LNCAP (cell line): ENCODE measurements around the gene IGSF21.

Experiments used
- TF ChIP-seq, protein P1 (sequence below): fragments of 450-650 bp; IDR thresholded peaks from 2 replicates; pipeline ENCODE4 v1.5.1; 2017; ENCODE audit warnings: mild to moderate bottlenecking

IGSF21 gene

DNA sequence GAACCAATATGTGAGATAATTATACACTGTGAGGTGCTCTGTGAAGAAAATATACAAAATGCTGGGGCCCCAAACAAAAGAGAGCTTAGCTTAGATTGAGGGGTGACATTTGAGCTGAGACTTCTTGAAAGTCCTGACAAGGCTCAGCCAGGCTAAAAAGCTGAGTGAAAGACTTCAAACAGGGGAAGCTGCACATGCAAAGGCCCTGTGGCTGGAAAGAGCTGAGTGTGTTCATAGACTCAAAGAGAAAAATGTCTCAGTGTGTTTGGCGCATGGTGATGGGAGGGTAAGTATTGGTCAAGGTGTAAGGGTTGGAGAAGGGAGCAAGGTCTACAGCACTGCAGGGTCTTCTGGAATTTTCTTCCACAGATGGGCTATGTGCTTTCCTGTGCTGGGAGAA is 245.9 kb downstream of the IGSF21 start:
- TF ChIP-seq, protein P1, sequence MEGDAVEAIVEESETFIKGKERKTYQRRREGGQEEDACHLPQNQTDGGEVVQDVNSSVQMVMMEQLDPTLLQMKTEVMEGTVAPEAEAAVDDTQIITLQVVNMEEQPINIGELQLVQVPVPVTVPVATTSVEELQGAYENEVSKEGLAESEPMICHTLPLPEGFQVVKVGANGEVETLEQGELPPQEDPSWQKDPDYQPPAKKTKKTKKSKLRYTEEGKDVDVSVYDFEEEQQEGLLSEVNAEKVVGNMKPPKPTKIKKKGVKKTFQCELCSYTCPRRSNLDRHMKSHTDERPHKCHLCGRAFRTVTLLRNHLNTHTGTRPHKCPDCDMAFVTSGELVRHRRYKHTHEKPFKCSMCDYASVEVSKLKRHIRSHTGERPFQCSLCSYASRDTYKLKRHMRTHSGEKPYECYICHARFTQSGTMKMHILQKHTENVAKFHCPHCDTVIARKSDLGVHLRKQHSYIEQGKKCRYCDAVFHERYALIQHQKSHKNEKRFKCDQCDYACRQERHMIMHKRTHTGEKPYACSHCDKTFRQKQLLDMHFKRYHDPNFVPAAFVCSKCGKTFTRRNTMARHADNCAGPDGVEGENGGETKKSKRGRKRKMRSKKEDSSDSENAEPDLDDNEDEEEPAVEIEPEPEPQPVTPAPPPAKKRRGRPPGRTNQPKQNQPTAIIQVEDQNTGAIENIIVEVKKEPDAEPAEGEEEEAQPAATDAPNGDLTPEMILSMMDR, result no peak

DNA sequence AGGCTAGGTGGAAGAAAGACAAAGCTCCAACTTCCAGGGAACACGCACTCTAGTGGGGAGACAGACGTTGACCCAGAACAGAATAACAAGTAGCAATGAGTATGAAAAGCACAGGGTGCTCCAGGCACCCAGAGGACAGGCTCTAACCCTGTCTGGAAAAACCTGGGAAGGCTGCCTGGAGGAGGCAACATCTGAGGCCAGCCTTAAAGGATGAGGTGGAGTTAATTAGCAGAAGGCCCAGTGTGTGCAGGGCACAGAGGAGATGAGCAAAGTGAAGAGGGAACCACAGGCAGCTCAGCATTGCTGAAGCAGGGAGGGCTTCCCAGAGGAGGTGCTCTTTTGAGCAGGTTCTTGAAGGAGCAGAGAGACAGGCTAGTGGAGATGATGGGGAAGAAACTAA is 246.4 kb downstream of the IGSF21 start:
- TF ChIP-seq, protein P1, result no peak

DNA sequence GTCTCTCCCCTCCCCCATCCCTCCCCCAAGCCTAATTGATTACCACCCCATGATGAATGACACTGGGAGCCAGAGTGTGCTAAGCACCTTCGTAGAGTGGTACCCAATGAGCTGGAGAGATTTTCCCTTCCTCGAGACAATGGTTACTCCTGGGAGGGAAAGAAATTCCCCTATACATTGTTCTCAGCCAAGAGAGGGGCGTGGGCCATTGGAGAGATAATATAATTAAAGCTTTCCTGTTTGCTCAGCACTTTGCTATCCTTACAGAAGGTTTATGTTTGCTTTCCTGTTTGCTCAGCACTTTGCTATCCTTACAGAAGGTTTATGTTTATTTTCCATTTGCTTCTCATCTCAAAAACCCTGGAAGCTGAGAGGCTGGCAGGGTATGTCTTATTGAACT is 247.0 kb downstream of the IGSF21 start:
- TF ChIP-seq, protein P1, result no peak

DNA sequence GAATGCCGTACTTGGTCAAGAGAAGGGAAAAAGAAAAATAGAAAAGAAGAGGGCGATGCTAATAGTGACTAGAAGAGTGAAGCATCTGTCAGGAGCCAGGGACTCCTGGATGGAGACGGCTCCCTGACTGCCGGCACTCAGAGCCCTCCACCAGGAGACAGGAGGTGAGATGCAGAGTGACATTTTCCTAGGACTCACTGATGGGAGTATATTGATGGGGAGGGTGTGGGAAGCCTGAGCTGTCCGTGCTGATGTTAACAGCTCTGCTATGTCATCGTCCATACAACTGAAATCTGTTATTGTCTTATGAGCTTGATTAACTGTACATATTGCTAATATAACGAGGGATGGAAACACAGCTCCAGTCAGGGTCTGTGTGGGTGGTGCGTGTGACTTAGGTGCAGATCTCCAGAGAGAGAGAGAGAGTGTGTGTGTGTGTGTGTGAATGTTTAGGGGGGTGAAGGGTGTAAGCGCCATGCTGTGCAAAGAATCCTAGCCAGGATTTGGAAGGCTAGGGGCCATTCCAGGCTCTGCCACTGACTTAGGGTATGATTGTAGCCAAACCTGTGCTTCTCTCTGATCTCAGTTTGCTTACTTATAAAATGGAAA is 250.1 kb downstream of the IGSF21 start:
- TF ChIP-seq, protein P1, result no peak

DNA sequence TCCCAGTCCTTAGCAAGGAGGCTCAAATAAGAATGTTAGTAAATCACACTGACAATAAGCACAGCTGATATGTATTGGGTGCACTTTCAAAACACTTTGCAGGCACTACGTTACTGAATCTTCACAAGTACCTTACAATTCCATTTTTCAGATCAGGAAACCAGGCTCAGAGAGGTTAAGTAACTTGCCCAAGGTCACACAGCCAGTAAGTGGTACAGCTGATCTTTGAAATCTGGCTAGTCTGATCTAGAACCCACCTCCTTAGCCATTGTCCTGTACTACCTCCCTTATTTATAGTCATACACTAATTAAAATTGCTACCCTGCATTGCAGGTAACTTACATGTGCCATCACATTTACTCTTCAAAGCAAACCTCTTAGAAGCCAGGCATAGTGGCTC is 251.0 kb downstream of the IGSF21 start:
- TF ChIP-seq, protein P1, result no peak

DNA sequence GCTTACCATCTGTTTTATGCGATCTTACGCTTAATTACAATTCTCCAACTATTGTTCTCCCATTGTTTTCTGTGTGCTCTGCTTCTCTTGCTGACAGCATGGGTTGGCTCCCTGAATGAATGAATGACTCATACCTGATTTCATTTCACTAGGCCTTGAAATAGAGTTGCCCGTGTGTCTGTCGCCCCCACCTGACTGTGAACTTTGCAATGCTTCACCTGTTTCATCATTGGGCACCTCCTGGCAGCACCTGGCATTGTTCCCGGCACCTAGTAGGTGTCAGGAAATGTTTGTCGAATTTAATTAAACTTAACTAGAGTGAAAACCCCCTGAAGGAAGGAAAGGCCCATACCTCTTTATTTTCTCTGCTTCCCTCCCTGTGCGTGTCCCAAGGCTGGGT is 252.7 kb downstream of the IGSF21 start:
- TF ChIP-seq, protein P1, result no peak

DNA sequence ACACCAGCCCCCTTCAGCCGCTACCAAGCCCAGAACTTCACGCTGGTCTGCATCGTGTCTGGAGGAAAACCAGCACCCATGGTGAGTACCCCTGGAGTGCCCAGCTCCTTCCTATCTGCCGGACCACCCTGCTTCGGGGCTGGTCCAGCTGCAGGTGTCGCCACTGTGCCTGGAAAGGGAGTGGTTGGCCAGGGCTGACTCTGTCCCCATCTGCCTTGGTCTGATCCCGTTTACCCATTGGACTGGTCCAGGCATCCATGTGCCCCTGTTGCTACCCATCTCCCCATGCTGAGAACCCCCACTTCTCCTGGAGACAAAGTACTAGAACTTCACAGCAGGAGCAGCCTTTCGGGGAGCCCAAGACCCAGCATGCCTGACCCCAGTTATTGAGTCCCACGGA is 254.6 kb downstream of the IGSF21 start:
- TF ChIP-seq, protein P1, result no peak

DNA sequence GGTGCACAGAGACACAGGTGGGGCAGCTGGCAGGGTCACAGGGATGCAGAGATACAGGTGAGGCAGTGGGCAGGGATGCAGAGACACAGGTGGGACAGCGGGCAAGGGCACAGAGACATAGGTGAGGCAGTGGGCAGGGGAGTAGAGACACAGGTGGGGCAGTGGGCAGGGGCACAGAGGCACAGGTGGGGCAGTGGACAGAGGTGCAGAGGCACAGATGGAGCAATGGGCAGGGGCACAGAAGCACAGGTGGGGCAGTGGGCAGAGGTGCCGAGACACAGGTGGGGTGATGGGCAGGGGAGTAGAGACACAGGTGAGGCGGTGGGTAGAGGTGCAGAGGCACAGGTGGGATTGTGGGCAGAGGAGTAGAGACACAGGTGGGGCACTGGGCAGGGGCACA is 255.8 kb downstream of the IGSF21 start:
- TF ChIP-seq, protein P1, result no peak
